ENCODE data around the gene ADARB2.

ADARB2 gene

GRCh38 chr10:1414893-1415292 is 322.4 kb downstream of the ADARB2 start:
- no peak for DNase-seq

- peak; percentile 14 for DNase-seq
Measured at GRCh38 chr10:1414346-1414745, 323.0 kb downstream of the ADARB2 start.

- no peak for DNase-seq
Measured at GRCh38 chr10:1413823-1414222, 323.5 kb downstream of the ADARB2 start.

GRCh38 chr10:1413256-1413655 is 324.1 kb downstream of the ADARB2 start:
- no peak for DNase-seq

GRCh38 chr10:1412531-1413189 is 324.7 kb downstream of the ADARB2 start:
- peak; percentile 38 for DNase-seq

GRCh38 chr10:1411956-1412355 is 325.4 kb downstream of the ADARB2 start:
- no peak for DNase-seq

GRCh38 chr10:1411451-1411850 is 325.9 kb downstream of the ADARB2 start:
- no peak for DNase-seq

- no peak for DNase-seq
Measured at GRCh38 chr10:1410469-1411395, 326.6 kb downstream of the ADARB2 start.

GRCh38 chr10:1410032-1410431 is 327.3 kb downstream of the ADARB2 start:
- no peak for DNase-seq

GRCh38 chr10:1409392-1409791 is 327.9 kb downstream of the ADARB2 start:
- no peak for DNase-seq

GRCh38 chr10:1408651-1409367 is 328.5 kb downstream of the ADARB2 start:
- DNase-seq: no peak

GRCh38 chr10:1406967-1407945 is 330.1 kb downstream of the ADARB2 start:
- DNase-seq: no peak

- no peak for DNase-seq
Measured at GRCh38 chr10:1406132-1406966, 331.0 kb downstream of the ADARB2 start.

GRCh38 chr10:1404323-1405260 is 332.7 kb downstream of the ADARB2 start:
- DNase-seq: no peak

- DNase-seq: no peak
Measured at GRCh38 chr10:1403508-1404322, 333.6 kb downstream of the ADARB2 start.

GRCh38 chr10:1402816-1403507 is 334.4 kb downstream of the ADARB2 start:
- no peak for DNase-seq

- DNase-seq: no peak
Measured at GRCh38 chr10:1402016-1402770, 335.1 kb downstream of the ADARB2 start.

All from NCI-H1105 treated with DMSO at 0.1 percent for 48 hours (cell line).